ENCODE measurements around the gene MYO18B. TPM values are rescaled to one million over a fixed set of nuclear protein-coding genes. Genes with fewer than 3 reads are reported as not detected.

The MYO18B gene
- total and polyA plus RNA-seq, 2 donors (not counting 1 experiment from before 2014, with no cell fraction given): 0.15 TPM; not detected in 1

GRCh38 chr22:25840167-25840566 is 98.2 kb downstream of the MYO18B start:
- Mint-ChIP-seq H3K4me1 (no peaks in the 10 kb centered on the region), H3K4me3 (no peak overlapping the region)

GRCh38 chr22:25840891-25841290 is 98.9 kb downstream of the MYO18B start:
- no peak overlapping the region for H3K27ac ChIP-seq (ENCODE audit: low read length in 2 of 2)
- POLR2A ChIA-PET: no interaction called here

More at GRCh38 chr22:25840167-25840566, 98.2 kb downstream of the MYO18B start:
- Histone ChIP-seq H2AFZ (ENCODE audit: insufficient read depth, low read depth, low read length, poor library complexity, severe bottlenecking) (no peak overlapping the region), H3K9me3 (ENCODE audit: control extremely low read depth in 1 of 3, control insufficient read depth in 2 of 3, insufficient read depth in 1 of 3, low read length in 2 of 3) (no peaks in the 10 kb centered on the region), H3K36me3 (replicated peaks in 1 of 2; ENCODE audit: control extremely low read depth in 1 of 2, control insufficient read depth in 1 of 2, extremely low read depth in 1 of 2, insufficient read depth in 2 of 2, low read length in 1 of 2) (no peaks in the 10 kb centered on the region), H3K4me1 (ENCODE audit: control insufficient read depth in 2 of 2, insufficient read depth in 2 of 2, low read length in 2 of 2) (no peaks in the 10 kb centered on the region), H3K27me3 (replicated peaks in 1 of 4; ENCODE audit: control extremely low read depth in 1 of 4, control insufficient read depth in 3 of 4, insufficient read depth in 4 of 4, low read length in 3 of 4) (no peaks in the 10 kb centered on the region), H4K20me1 (ENCODE audit: control insufficient read depth, insufficient read depth, low read length, poor library complexity, severe bottlenecking) (no peaks in the 10 kb centered on the region), H3K79me2 (ENCODE audit: control insufficient read depth, insufficient read depth, low read length) (no peaks in the 10 kb centered on the region), H3K4me2 (replicated peaks; ENCODE audit: low read depth, low read length, poor library complexity, severe bottlenecking) (no peak overlapping the region), H3K4me3 (ENCODE audit: control extremely low read depth in 1 of 5, extremely low read depth in 1 of 5, insufficient read depth in 1 of 5, low read depth in 2 of 5, low read length in 4 of 5) (no peak overlapping the region), H3K9ac (ENCODE audit: low read length) (no peak overlapping the region), H3K27ac (ENCODE audit: low read length in 2 of 2) (no peak overlapping the region)
- ChIA-PET POLR2A (no interaction called here), CTCF (no interaction called here)
- intact Hi-C loops (cut with micrococcal nuclease): no loop called here
- peaks cover 16% of the 10 kb centered on the region for H3K27me3 Mint-ChIP-seq
- 80% methylated on average over 5 of the region's 5 CpGs for WGBS (ENCODE audit: insufficient coverage)
- no peak for DNase-seq
- H3K9me3 Mint-ChIP-seq (ENCODE audit: insufficient read depth): no peaks in the 10 kb centered on the region
- TF ChIP-seq EZH2 (IDR thresholded peaks at IDR 0.05; ENCODE audit: borderline replicate concordance, insufficient read depth, low read depth, low read length, poor library complexity, severe bottlenecking): no peak
- no peak for TF ChIP-seq CTCF (IDR thresholded peaks at IDR 0.05)
- H3K27ac Mint-ChIP-seq: no peak overlapping the region
- ATAC-seq (ENCODE audit: low read depth): no peak

More at GRCh38 chr22:25840891-25841290, 98.9 kb downstream of the MYO18B start:
- no peaks in the 10 kb centered on the region for H3K36me3 ChIP-seq (replicated peaks in 1 of 2; ENCODE audit: control extremely low read depth in 1 of 2, control insufficient read depth in 1 of 2, extremely low read depth in 1 of 2, insufficient read depth in 2 of 2, low read length in 1 of 2)
- ATAC-seq (ENCODE audit: low read depth): no peak
- no peak overlapping the region for H3K4me2 ChIP-seq (replicated peaks; ENCODE audit: low read depth, low read length, poor library complexity, severe bottlenecking)
- Mint-ChIP-seq H3K4me3 (no peak overlapping the region), H3K4me1 (no peaks in the 10 kb centered on the region), H3K27me3 (peaks cover 13% of the 10 kb centered on the region), H3K27ac (no peak overlapping the region), H3K9me3 (ENCODE audit: insufficient read depth) (no peaks in the 10 kb centered on the region)
- no peaks in the 10 kb centered on the region for H3K79me2 ChIP-seq (ENCODE audit: control insufficient read depth, insufficient read depth, low read length)
- no peak overlapping the region for H2AFZ ChIP-seq (ENCODE audit: insufficient read depth, low read depth, low read length, poor library complexity, severe bottlenecking)
- no peaks in the 10 kb centered on the region for H4K20me1 ChIP-seq (ENCODE audit: control insufficient read depth, insufficient read depth, low read length, poor library complexity, severe bottlenecking)
- no peaks in the 10 kb centered on the region for H3K4me1 ChIP-seq (ENCODE audit: control insufficient read depth in 2 of 2, insufficient read depth in 2 of 2, low read length in 2 of 2)
- intact Hi-C loops (cut with micrococcal nuclease): no loop called here
- no peaks in the 10 kb centered on the region for H3K27me3 ChIP-seq (replicated peaks in 1 of 4; ENCODE audit: control extremely low read depth in 1 of 4, control insufficient read depth in 3 of 4, insufficient read depth in 4 of 4, low read length in 3 of 4)
- H3K9me3 ChIP-seq (ENCODE audit: control extremely low read depth in 1 of 3, control insufficient read depth in 2 of 3, insufficient read depth in 1 of 3, low read length in 2 of 3): no peaks in the 10 kb centered on the region
- TF ChIP-seq EZH2 (IDR thresholded peaks at IDR 0.05; ENCODE audit: borderline replicate concordance, insufficient read depth, low read depth, low read length, poor library complexity, severe bottlenecking): no peak
- no peak for TF ChIP-seq CTCF (IDR thresholded peaks at IDR 0.05)
- H3K4me3 ChIP-seq (ENCODE audit: control extremely low read depth in 1 of 5, extremely low read depth in 1 of 5, insufficient read depth in 1 of 5, low read depth in 2 of 5, low read length in 4 of 5): no peak overlapping the region
- WGBS (ENCODE audit: insufficient coverage): 57% methylated on average over 3 of the region's 3 CpGs
- no peak for DNase-seq
- CTCF ChIA-PET: no interaction called here
- H3K9ac ChIP-seq (ENCODE audit: low read length): no peak overlapping the region
